ENCODE results near the gene NLRP5. TPM values are rescaled to one million over a fixed set of nuclear protein-coding genes. Genes with fewer than 3 reads are reported as not detected.
"Not testable (repeated sequence)": the region's sequence is repeated elsewhere in the genome, so short reads cannot be mapped to it uniquely, and the experiment has no call there.

Gene NLRP5
- total RNA-seq, 3 donors from 2014 or later: not detected

GRCh38 chr19:56101746-56102535 is 115.4 kb downstream of the NLRP5 start:
- DNase-seq (peak in 1 of 3 donors; percentile 37), ATAC-seq (no peak)
- intact Hi-C loops (cut with DNase I, micrococcal nuclease): no loop called here
- peaks cover 5% of the 10 kb centered on the region for H3K4me1 ChIP-seq (ENCODE audit: low read depth)
- H3K4me3 ChIP-seq: no peak overlapping the region
- no peaks in the 10 kb centered on the region for H3K9me3 ChIP-seq
- peaks cover 6% of the 10 kb centered on the region for H3K36me3 ChIP-seq (ENCODE audit: low read depth)
- TF ChIP-seq CTCF (IDR thresholded peaks at IDR 0.05): no peak

DNA sequence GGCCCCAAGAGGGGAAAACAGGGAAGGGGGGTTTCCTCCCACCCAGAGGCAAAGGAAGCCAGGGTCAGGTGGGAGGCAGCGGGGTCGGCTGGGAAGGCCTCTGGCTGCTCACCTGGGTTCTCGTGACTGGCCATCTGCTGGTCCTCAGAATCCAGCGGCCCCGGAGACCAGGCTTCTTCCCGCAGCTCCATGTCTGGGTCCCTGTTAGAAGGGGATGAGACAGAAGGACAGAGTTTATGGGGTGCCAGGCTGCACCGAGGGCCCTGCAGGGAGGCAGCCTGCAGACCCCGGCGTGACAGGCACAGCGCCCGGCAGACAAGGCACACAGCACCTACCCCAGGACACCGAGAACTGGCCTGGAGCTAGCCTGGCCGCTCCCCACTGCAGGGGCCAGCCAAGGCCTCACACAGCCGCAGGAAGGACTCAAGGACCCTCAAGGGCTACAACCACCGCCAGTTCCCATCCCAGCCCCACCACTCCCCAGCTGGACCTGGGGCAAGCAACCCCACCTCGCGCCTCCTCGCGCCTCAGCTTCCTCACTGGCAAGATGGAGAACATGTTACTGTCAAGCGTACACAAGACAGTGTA is 116.5 kb downstream of the NLRP5 start:
- DNase-seq (peak in 1 of 3 donors; percentile 48), ATAC-seq (no peak)
- Histone ChIP-seq H3K9me3 (no peaks in the 10 kb centered on the region), H3K4me3 (no peak overlapping the region), H3K4me1 (ENCODE audit: low read depth) (peaks cover 15% of the 10 kb centered on the region), H3K36me3 (ENCODE audit: low read depth) (peaks cover 6% of the 10 kb centered on the region)
- TF ChIP-seq CTCF (IDR thresholded peaks at IDR 0.05): no peak
- intact Hi-C loops (cut with DNase I, micrococcal nuclease): no loop called here

DNA sequence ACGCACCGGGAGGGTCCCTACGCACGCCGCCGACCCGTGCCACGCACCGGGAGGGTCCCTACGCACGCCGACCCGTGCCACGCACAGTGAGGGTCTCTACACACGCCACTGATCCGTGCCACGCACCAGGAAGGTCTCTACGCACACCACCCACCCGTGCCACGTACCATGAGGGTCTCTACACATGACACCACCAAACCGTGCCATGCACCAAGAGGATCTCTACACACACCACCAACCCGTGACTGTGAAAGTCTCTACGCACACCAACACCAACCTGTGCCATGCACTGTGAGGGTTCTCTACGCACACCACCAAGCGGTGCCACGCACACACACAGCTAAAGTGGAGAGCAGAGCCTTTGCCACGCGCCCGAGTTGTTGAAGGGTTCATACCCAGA is 117.8 kb downstream of the NLRP5 start:
- ATAC-seq (no peak), DNase-seq (no peak)
- intact Hi-C loops (cut with DNase I, micrococcal nuclease): no loop called here
- Histone ChIP-seq H3K4me1 (ENCODE audit: low read depth) (peaks cover 26% of the 10 kb centered on the region), H3K4me3 (no peak overlapping the region), H3K36me3 (ENCODE audit: low read depth) (peaks cover 6% of the 10 kb centered on the region), H3K9me3 (no peaks in the 10 kb centered on the region)
- no peak for TF ChIP-seq CTCF (IDR thresholded peaks at IDR 0.05)

GRCh38 chr19:56105090-56105701 is 118.6 kb downstream of the NLRP5 start:
- DNase-seq (peak; percentile 88 to 92 (median 92)), ATAC-seq (peak; percentile 83)
- Histone ChIP-seq H3K36me3 (ENCODE audit: low read depth) (peaks cover 6% of the 10 kb centered on the region), H3K4me3 (no peak overlapping the region), H3K9me3 (no peaks in the 10 kb centered on the region), H3K4me1 (ENCODE audit: low read depth) (peaks cover 30% of the 10 kb centered on the region)
- intact Hi-C loops (cut with DNase I, micrococcal nuclease): no loop called here
- peak; percentile 73 for TF ChIP-seq CTCF (IDR thresholded peaks at IDR 0.05)

GRCh38 chr19:56105831-56106396 is 119.3 kb downstream of the NLRP5 start:
- intact Hi-C loops (cut with DNase I, micrococcal nuclease); H3K9me3 ChIP-seq; H3K4me3 ChIP-seq; DNase-seq; H3K36me3 ChIP-seq (ENCODE audit: low read depth): not testable (repeated sequence)
- peaks cover 36% of the 10 kb centered on the region for H3K4me1 ChIP-seq (ENCODE audit: low read depth)
- peak; percentile 4 for ATAC-seq
